GM23248 (cell line): ENCODE results near the gene WNT7B. TPM values are rescaled to one million over a fixed set of nuclear protein-coding genes. Genes with fewer than 3 reads are reported as not detected.

Experiments used
- DNase-seq: peaks from one replicate; pipeline ENCODE4 v3.0.0-alpha.2; 2015
- H2AFZ ChIP-seq: fragments of 200-600 bp; sonication (generic); 2 replicates; pipeline ENCODE4 v1.6.1; 2016; ENCODE audit warnings: antibody characterized with exemption
- H3F3A ChIP-seq: fragments of 200-600 bp; sonication (generic); 2 replicates; pipeline ENCODE4 v1.6.1; 2016; ENCODE audit warnings: mild to moderate bottlenecking, antibody characterized with exemption, mixed run types; ENCODE audit not compliant: insufficient read depth
- H3K27ac ChIP-seq: fragments of 200-600 bp; sonication (generic); 2 replicates; pipeline ENCODE4 v1.5.1; 2016; ENCODE audit warnings: mild to moderate bottlenecking
- H3K27me3 ChIP-seq: fragments of 200-600 bp; sonication (generic); replicated peaks from 2 replicates; pipeline ENCODE4 v1.6.1; 2016; ENCODE audit warnings: mild to moderate bottlenecking; ENCODE audit not compliant: insufficient read depth
- H3K36me3 ChIP-seq: fragments of 200-600 bp; sonication (generic); 2 replicates; pipeline ENCODE4 v1.6.1; 2016; ENCODE audit warnings: low read depth, mild to moderate bottlenecking
- H3K4me1 ChIP-seq: fragments of 200-600 bp; sonication (generic); 2 replicates; pipeline ENCODE4 v1.6.1; 2016; ENCODE audit warnings: mild to moderate bottlenecking; ENCODE audit not compliant: insufficient read depth
- H3K4me2 ChIP-seq: fragments of 200-600 bp; sonication (generic); one replicate; pipeline ENCODE4 v1.6.1; 2016; ENCODE audit warnings: mild to moderate bottlenecking; ENCODE audit not compliant: unreplicated experiment
- H3K4me3 ChIP-seq: fragments of 200-600 bp; sonication (generic); 2 replicates; pipeline ENCODE4 v1.5.1; 2016; ENCODE audit warnings: mild to moderate bottlenecking
- H3K79me2 ChIP-seq: fragments of 200-600 bp; sonication (generic); 2 replicates; pipeline ENCODE4 v1.6.1; 2016; ENCODE audit warnings: mild to moderate bottlenecking; ENCODE audit not compliant: insufficient read depth
- H3K9ac ChIP-seq: fragments of 200-600 bp; sonication (generic); 2 replicates; pipeline ENCODE4 v1.6.1; 2016; ENCODE audit warnings: mild to moderate bottlenecking
- H3K9me2 ChIP-seq: fragments of 200-600 bp; sonication (generic); 2 replicates; pipeline ENCODE4 v1.6.1; 2016; ENCODE audit warnings: mixed run types, mild to moderate bottlenecking, moderate library complexity; ENCODE audit not compliant: insufficient read depth
- H3K9me3 ChIP-seq: fragments of 200-600 bp; sonication (generic); one replicate; pipeline ENCODE4 v1.6.1; 2017; ENCODE audit warnings: low read depth
- H4K20me1 ChIP-seq: fragments of 200-600 bp; sonication (generic); 2 replicates; pipeline ENCODE4 v1.6.0; 2016; ENCODE audit not compliant: insufficient read depth
- EZH2 ChIP-seq: fragments of 200-600 bp; sonication (generic); IDR thresholded peaks from 2 replicates; pipeline ENCODE4 v1.6.1; 2018; ENCODE audit warnings: antibody characterized with exemption, mild to moderate bottlenecking; ENCODE audit not compliant: insufficient read depth, poor library complexity, severe bottlenecking
- EZH2phosphoT487 ChIP-seq: fragments of 200-600 bp; sonication (generic); IDR thresholded peaks from 2 replicates; pipeline ENCODE4 v1.6.1; 2018; ENCODE audit warnings: antibody characterized with exemption, moderate library complexity, mild to moderate bottlenecking, low read depth; ENCODE audit not compliant: insufficient read depth
- WGBS, 2 experiments: methylation state at CpG; one replicate each; pipeline ENCODE4 v1.1.6; 2015 to 2017; ENCODE audit warnings: low lambda C conversion rate in 2 of 2, low coverage in 1 of 2; ENCODE audit errors: missing lambda C conversion rate in 2 of 2; 5-methylcytosine and 5-hydroxymethylcytosine counted together
- in situ Hi-C: fragments of 300-500 bp; cut with MboI; formaldehyde crosslinking; loops from 2 replicates; pipeline ENCODE4 v1.15.0; 2020
- polyA plus RNA-seq: library from polyadenylated mRNA; unstranded; fragments of >200 nt; fragmentation: Nextera tagmentation; extraction: Ambion mirVana; gene quantifications from 2 replicates; pipeline ENCODE4 v1.2.1, GENCODE V29; 2016
- total RNA-seq: library from RNA; depleted of rRNA; stranded (reverse); fragments of >200 nt; shearing (Covaris generic); gene quantifications from 2 replicates; pipeline ENCODE4 v1.2.3, GENCODE V29; 2014

The WNT7B gene
- total and polyA plus RNA-seq, 2 experiments from 2014 or later = not detected

DNA sequence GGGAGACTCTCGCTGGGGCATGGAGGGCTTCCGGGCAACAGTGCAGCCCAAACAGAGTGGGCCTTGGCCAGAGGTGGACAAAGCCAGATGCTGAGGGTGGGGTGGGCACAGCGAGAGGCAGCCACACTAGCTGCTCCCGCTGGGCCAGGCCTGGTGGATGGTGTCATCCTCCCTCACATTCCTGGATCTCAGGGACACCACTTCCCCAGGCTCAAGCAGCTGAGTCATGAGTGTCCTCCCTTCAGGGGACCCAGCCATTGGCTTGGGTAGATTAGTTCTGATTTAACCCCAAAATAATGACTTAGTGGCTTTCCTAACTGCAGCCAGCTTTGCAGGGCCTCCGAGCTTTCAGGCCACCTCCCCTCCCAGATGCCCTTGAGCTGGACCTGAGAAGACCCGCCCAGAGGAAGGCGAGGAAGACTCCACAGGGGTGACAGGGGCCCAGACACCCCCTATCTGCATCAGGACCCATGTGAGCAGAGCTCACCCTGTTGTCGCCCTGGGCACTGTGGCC lies 25.9 kb upstream of the WNT7B start:
- Histone ChIP-seq H3K4me3 (no peak overlapping the region), H3F3A (no peaks in the 10 kb centered on the region), H3K27ac (peak overlapping the region; percentile 84), H3K4me2 (peak overlapping the region; percentile 41), H2AFZ (0 out of 2 replicates have a peak overlapping the region, but pooled peaks have one; percentile 6), H3K9me3 (no peaks in the 10 kb centered on the region), H4K20me1 (no peaks in the 10 kb centered on the region), H3K36me3 (no peaks in the 10 kb centered on the region), H3K9ac (peak overlapping the region; percentile 68), H3K79me2 (peaks cover 19% of the 10 kb centered on the region), H3K27me3 (no peaks in the 10 kb centered on the region), H3K4me1 (peaks cover 41% of the 10 kb centered on the region), H3K9me2 (no peaks in the 10 kb centered on the region)
- TF ChIP-seq EZH2phosphoT487 (no peak), EZH2 (no peak)
- WGBS, 2 experiments = 4 to 10% methylated on average over 8 of the region's 8 CpGs
- DNase-seq = peak; percentile 93
- in situ Hi-C loops = loop anchor here (10.0 kb wide), 1 partner anchor 82 kb away; no protein-coding TSS in a partner anchor

DNA sequence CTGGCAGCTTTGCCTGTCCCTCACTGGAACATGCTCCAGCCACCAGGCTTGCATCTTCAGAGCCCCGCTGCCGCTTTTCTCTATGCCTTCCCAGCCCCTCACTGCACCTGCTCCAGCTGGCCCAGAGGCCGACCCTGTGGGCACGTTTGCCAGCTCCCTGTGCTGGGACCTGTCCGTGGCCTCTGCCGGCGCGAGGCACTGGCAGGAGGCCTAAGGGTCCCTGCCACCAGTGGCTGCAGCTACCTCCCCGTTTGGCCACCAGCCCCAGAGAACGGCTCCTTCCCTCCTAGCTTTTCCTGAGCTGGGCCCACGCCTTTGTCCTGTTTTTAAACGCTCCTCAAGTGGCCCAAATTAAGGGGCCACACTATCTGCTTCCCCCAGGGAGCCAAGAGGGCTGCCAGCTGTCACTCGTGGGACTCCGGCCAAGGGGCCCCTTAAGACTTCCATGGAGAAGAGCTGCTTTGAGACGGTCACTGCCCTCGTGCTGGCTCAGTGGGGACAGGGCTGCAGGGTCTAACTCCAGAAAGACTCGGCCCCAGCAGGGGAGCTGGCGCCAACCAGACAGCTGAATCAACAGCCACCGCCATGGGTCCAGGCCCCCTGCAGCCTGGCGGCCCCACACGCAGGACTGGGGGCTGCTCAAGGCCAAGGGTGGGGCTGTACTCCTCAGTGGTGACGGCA lies 24.6 kb upstream of the WNT7B start:
- Histone ChIP-seq H3K4me3 (no peak overlapping the region), H3K9me3 (no peaks in the 10 kb centered on the region), H3K4me1 (peaks cover 40% of the 10 kb centered on the region), H2AFZ (no peak overlapping the region), H4K20me1 (no peaks in the 10 kb centered on the region), H3K9ac (no peak overlapping the region), H3K27ac (no peak overlapping the region), H3K79me2 (peaks cover 20% of the 10 kb centered on the region), H3K27me3 (no peaks in the 10 kb centered on the region), H3K9me2 (no peaks in the 10 kb centered on the region), H3K36me3 (no peaks in the 10 kb centered on the region), H3F3A (peaks cover 6% of the 10 kb centered on the region; the same call in 1 of the 2 replicates), H3K4me2 (no peak overlapping the region)
- 71 to 75% methylated on average over 21 to 22 of the region's 22 CpGs for WGBS, 2 experiments
- in situ Hi-C loops = loop anchor here (10.0 kb wide), 1 partner anchor 83 kb away; no protein-coding TSS in a partner anchor
- TF ChIP-seq EZH2 (no peak), EZH2phosphoT487 (no peak)
- DNase-seq = no peak

DNA sequence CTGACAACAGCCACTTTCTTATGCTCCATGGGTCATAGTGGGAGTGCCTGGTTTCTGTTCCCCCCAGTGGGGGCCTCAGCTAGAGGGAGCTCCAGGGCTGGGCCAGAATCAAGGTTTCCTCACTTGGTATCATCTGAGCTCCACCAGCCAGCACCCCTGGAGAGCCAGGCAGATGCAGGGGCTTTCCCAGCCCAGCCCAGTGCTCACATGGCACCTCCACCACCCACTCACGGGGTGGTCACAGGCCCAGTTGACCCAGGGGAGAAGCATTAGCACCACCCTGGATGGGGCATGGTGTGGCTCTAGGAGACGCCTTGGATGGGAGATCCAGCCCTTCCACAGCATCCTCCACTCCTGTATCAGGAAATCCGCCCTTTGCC lies 24.1 kb upstream of the WNT7B start:
- H3K4me2 ChIP-seq = no peak overlapping the region

DNA sequence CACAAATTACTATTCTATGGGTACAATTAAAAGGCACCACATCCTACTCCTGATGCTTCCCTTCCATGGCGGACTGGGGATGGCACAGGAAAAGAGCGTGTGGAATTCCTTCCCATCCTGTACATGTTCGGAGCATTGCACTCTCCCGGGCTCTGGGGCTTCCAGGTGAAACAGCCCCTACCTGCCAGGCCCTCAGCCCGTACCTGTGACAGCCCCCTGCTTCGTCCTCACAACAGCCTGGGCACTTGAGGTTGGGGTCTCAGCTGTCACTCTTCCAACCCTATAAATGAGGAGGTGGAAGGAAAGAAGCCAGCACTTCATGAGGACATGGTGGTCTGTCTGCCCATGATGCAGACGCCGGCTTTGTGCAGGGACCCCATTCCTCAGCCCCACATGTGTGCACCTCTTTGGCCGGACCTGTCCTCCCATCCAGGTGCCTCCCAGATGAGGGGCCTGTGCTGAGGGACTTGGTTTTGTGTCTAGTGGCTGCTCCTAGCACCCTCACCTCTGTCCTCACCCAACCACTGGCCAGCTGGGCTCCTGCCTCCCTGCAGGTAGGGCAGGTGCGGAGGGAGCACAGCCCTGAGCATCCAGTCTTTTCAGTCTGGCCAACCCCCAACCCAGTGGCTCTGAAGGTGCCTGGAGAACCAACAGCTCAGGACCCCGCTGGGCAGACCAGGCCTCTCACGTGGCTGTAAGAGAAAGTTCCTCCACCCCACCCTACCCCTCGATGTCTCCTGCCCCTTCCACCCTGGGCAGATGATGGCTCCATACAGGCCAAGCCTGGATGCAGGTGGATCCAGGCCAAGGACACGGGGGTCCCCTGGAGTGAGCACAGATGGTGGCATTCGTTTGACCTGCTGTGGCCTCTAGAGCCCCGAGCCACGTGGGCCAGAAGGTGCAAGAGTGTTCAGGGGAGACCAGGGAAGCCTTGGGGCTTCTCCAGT lies 23.4 kb upstream of the WNT7B start:
- DNase-seq = no peak
- Histone ChIP-seq H4K20me1 (no peaks in the 10 kb centered on the region), H3K27me3 (no peaks in the 10 kb centered on the region), H3K9ac (no peak overlapping the region), H3K4me1 (peaks cover 45% of the 10 kb centered on the region), H3K4me2 (no peak overlapping the region), H3K36me3 (no peaks in the 10 kb centered on the region), H2AFZ (no peak overlapping the region), H3K9me3 (no peaks in the 10 kb centered on the region), H3K4me3 (no peak overlapping the region), H3F3A (peaks cover 6% of the 10 kb centered on the region; the same call in 1 of the 2 replicates), H3K9me2 (no peaks in the 10 kb centered on the region), H3K79me2 (peaks cover 24% of the 10 kb centered on the region), H3K27ac (no peak overlapping the region)
- in situ Hi-C loops = loop anchor here (10.0 kb wide), 1 partner anchor 84 kb away; no protein-coding TSS in a partner anchor
- WGBS, 2 experiments = 87 to 89% methylated on average over 17 of the region's 17 CpGs
- TF ChIP-seq EZH2 (no peak), EZH2phosphoT487 (no peak)

More for the DNA sequence above, 24.1 kb upstream of the WNT7B start:
- Histone ChIP-seq H3K9ac (no peak overlapping the region), H3K79me2 (peaks cover 20% of the 10 kb centered on the region), H3K4me3 (no peak overlapping the region), H3K27me3 (no peaks in the 10 kb centered on the region), H4K20me1 (no peaks in the 10 kb centered on the region), H2AFZ (no peak overlapping the region), H3F3A (peaks cover 6% of the 10 kb centered on the region; the same call in 1 of the 2 replicates), H3K36me3 (no peaks in the 10 kb centered on the region), H3K9me3 (no peaks in the 10 kb centered on the region), H3K4me1 (peaks cover 42% of the 10 kb centered on the region), H3K9me2 (no peaks in the 10 kb centered on the region), H3K27ac (no peak overlapping the region)
- TF ChIP-seq EZH2phosphoT487 (no peak), EZH2 (no peak)
- no peak for DNase-seq
- WGBS, 2 experiments = 96 to 97% methylated on average over 3 of the region's 3 CpGs
- in situ Hi-C loops = loop anchor here (10.0 kb wide), 1 partner anchor 84 kb away; no protein-coding TSS in a partner anchor
